ENCODE data around the gene KIAA1671. TPM values are rescaled to one million over a fixed set of nuclear protein-coding genes. Genes with fewer than 3 reads are reported as not detected.

KIAA1671 gene
- total RNA-seq, 1 experiment from 2014 or later: 12.8 TPM

- CTCF ChIA-PET: no interaction called here
- intact Hi-C loops (cut with micrococcal nuclease; ENCODE audit: unreplicated experiment): no loop called here
- POLR2A ChIA-PET (ENCODE audit: low non-redundant PET): no interaction called here
- no peak overlapping the region for H3K27ac ChIP-seq (ENCODE audit: low read depth, low read length, poor library complexity, severe bottlenecking)
- no peaks in the 10 kb centered on the region for H3K27me3 ChIP-seq (replicated peaks; ENCODE audit: insufficient read depth, low read depth, low read length, poor library complexity)
- H3K4me3 ChIP-seq (ENCODE audit: low read depth, low read length, poor library complexity, severe bottlenecking): no peak overlapping the region
- DNase-seq (ENCODE audit: low spot score): no peak
- no peaks in the 10 kb centered on the region for H3K36me3 ChIP-seq (ENCODE audit: insufficient read depth, low read length, poor library complexity, severe bottlenecking)
- H3K9me3 ChIP-seq (ENCODE audit: low read depth, low read length, poor library complexity, severe bottlenecking): no peaks in the 10 kb centered on the region
- BruUV-seq (replicated peaks): no TSS peak
- no peak for TF ChIP-seq EZH2 (IDR thresholded peaks at IDR 0.05; ENCODE audit: borderline replicate concordance, low read depth, low read length, poor library complexity, severe bottlenecking)
- no peak for TF ChIP-seq CTCF (conservative IDR thresholded peaks at IDR 0.05; ENCODE audit: low read depth, low read length)
- H3K4me1 ChIP-seq (ENCODE audit: insufficient read depth, low read length, poor library complexity, severe bottlenecking): no peaks in the 10 kb centered on the region
Measured at GRCh38 chr22:25210793-25211192, 258.3 kb downstream of the KIAA1671 start.

- TF ChIP-seq EZH2 (IDR thresholded peaks at IDR 0.05; ENCODE audit: borderline replicate concordance, low read depth, low read length, poor library complexity, severe bottlenecking): no peak
- TF ChIP-seq CTCF (conservative IDR thresholded peaks at IDR 0.05; ENCODE audit: low read depth, low read length): no peak
- Histone ChIP-seq H3K36me3 (ENCODE audit: insufficient read depth, low read length, poor library complexity, severe bottlenecking) (no peaks in the 10 kb centered on the region), H3K4me1 (ENCODE audit: insufficient read depth, low read length, poor library complexity, severe bottlenecking) (no peaks in the 10 kb centered on the region), H3K9me3 (ENCODE audit: low read depth, low read length, poor library complexity, severe bottlenecking) (no peaks in the 10 kb centered on the region), H3K27me3 (replicated peaks; ENCODE audit: insufficient read depth, low read depth, low read length, poor library complexity) (no peaks in the 10 kb centered on the region), H3K27ac (ENCODE audit: low read depth, low read length, poor library complexity, severe bottlenecking) (no peak overlapping the region), H3K4me3 (ENCODE audit: low read depth, low read length, poor library complexity, severe bottlenecking) (no peak overlapping the region)
- DNase-seq (ENCODE audit: low spot score): no peak
- intact Hi-C loops (cut with micrococcal nuclease; ENCODE audit: unreplicated experiment): no loop called here
- ChIA-PET CTCF (no interaction called here), POLR2A (ENCODE audit: low non-redundant PET) (no interaction called here)
- BruUV-seq (replicated peaks): no TSS peak
Measured at GRCh38 chr22:25212337-25212736, 259.8 kb downstream of the KIAA1671 start.

GRCh38 chr22:25213221-25213620, 260.7 kb downstream of the KIAA1671 start:
- Histone ChIP-seq H3K36me3 (ENCODE audit: insufficient read depth, low read length, poor library complexity, severe bottlenecking) (no peaks in the 10 kb centered on the region), H3K9me3 (ENCODE audit: low read depth, low read length, poor library complexity, severe bottlenecking) (no peaks in the 10 kb centered on the region), H3K27me3 (replicated peaks; ENCODE audit: insufficient read depth, low read depth, low read length, poor library complexity) (no peaks in the 10 kb centered on the region), H3K4me3 (ENCODE audit: low read depth, low read length, poor library complexity, severe bottlenecking) (no peak overlapping the region), H3K4me1 (ENCODE audit: insufficient read depth, low read length, poor library complexity, severe bottlenecking) (no peaks in the 10 kb centered on the region), H3K27ac (ENCODE audit: low read depth, low read length, poor library complexity, severe bottlenecking) (no peak overlapping the region)
- ChIA-PET POLR2A (ENCODE audit: low non-redundant PET) (no interaction called here), CTCF (no interaction called here)
- DNase-seq (ENCODE audit: low spot score): no peak
- no TSS peak for BruUV-seq (replicated peaks)
- TF ChIP-seq CTCF (conservative IDR thresholded peaks at IDR 0.05; ENCODE audit: low read depth, low read length) (no peak), EZH2 (IDR thresholded peaks at IDR 0.05; ENCODE audit: borderline replicate concordance, low read depth, low read length, poor library complexity, severe bottlenecking) (no peak)
- intact Hi-C loops (cut with micrococcal nuclease; ENCODE audit: unreplicated experiment): no loop called here

Data from A673 (cell line).